HepG2 (cell line): ENCODE results near the gene TANGO2. TPM values are rescaled to one million over a fixed set of nuclear protein-coding genes. Genes with fewer than 3 reads are reported as not detected.

Experiments
- ATAC-seq: fragments of 200-7000 bp; cut with Tn5 transposase; 3 replicates; pipeline ENCODE4 v1.9.1; 2020; ENCODE audit warnings: mild to moderate bottlenecking, moderate library complexity
- BruUV-seq: library from RNA; stranded (reverse); fragments of 400-500 nt; replicated peaks from 2 replicates; lab custom pipeline; 2021; lab: Mats Ljungman, UMichigan
- CTCF ChIA-PET: fragments of 300-600 bp; formaldehyde crosslinking; extraction: SDS; loops from one replicate; lab custom pipeline; 2021; ENCODE audit warnings: low total read pairs, inconsistent platforms, low intra/inter-chr PET ratio; lab: Yijun Ruan, JAX
- POLR2A ChIA-PET: fragments of 350-600 bp; sonication (Branson Sonifier 250); formaldehyde crosslinking; loops from one replicate; lab custom pipeline; 2020; ENCODE audit warnings: antibody characterized with exemption, inconsistent platforms; lab: Yijun Ruan, JAX
- DNase-seq: peaks from one replicate; pipeline ENCODE4 v3.0.0-alpha.2; 2015; ENCODE audit warnings: low spot score
- FAIRE-seq: peaks from 3 replicates; lab custom pipeline; 2011; peaks lifted over from hg19 to GRCh38; lab: Jason Lieb, UNC
- H2AFZ ChIP-seq: one replicate; pipeline ENCODE4 v1.6.1; 2011; ENCODE audit warnings: low read length, inconsistent platforms
- H3K27ac ChIP-seq: fragments of 300-600 bp; 3 replicates; pipeline ENCODE4 v1.8.0; 2011; ENCODE audit warnings: mixed run types, mild to moderate bottlenecking, mixed read lengths, low read length, inconsistent platforms; ENCODE audit not compliant: insufficient read depth; ENCODE audit errors: extremely low read length
- H3K27me3 ChIP-seq, 2 experiments: fragments of 200-600 bp in 1 of 2; 2 replicates in 1 of 2; 3 replicates in 1 of 2; pipeline versions ENCODE4 v1.6.0 to v1.8.0; 2011; ENCODE audit warnings: low read length in 2 of 2, mild to moderate bottlenecking in 2 of 2, moderate library complexity in 2 of 2, inconsistent platforms in 1 of 2; ENCODE audit not compliant: insufficient read depth in 2 of 2, control insufficient read depth in 1 of 2
- H3K36me3 ChIP-seq, 2 experiments: fragments of 200-600 bp in 1 of 2; replicated peaks in 1 of 2; 2 replicates in 1 of 2; 3 replicates in 1 of 2; pipeline versions ENCODE4 v1.5.1 to v1.8.0; 2011; ENCODE audit warnings: low read length in 2 of 2, inconsistent platforms in 1 of 2; ENCODE audit not compliant: insufficient read depth in 2 of 2, control insufficient read depth in 1 of 2
- H3K4me1 ChIP-seq: 2 replicates; pipeline ENCODE4 v1.5.1; 2012; ENCODE audit warnings: low read length, inconsistent platforms; ENCODE audit not compliant: insufficient read depth
- H3K4me2 ChIP-seq: 2 replicates; pipeline ENCODE4 v1.6.0; 2011; ENCODE audit warnings: low read depth, low read length, inconsistent platforms
- H3K4me3 ChIP-seq, 3 experiments: fragments of 200-600 bp in 1 of 3; sonication (generic), shearing (Covaris generic) in 1 of 3; replicated peaks in 1 of 3; 2 replicates each; pipeline ENCODE4 v1.5.1; 2011 to 2016; ENCODE audit warnings: low read length in 3 of 3, inconsistent platforms in 2 of 3, low read depth in 2 of 3, mild to moderate bottlenecking in 2 of 3, control low read depth in 1 of 3, mixed read lengths in 1 of 3; ENCODE audit not compliant: insufficient read depth in 1 of 3
- H3K79me2 ChIP-seq: one replicate; pipeline ENCODE4 v1.6.1; 2011; ENCODE audit warnings: low read length, inconsistent platforms; ENCODE audit not compliant: insufficient read depth
- H3K9ac ChIP-seq: 2 replicates; pipeline ENCODE4 v1.6.0; 2011; ENCODE audit warnings: mild to moderate bottlenecking, low read depth, low read length, inconsistent platforms; ENCODE audit not compliant: insufficient read depth
- H3K9me3 ChIP-seq: 2 replicates; pipeline ENCODE4 v1.5.1; 2012; ENCODE audit warnings: mild to moderate bottlenecking, low read length
- H4K20me1 ChIP-seq: 2 replicates; pipeline ENCODE4 v1.6.0; 2011; ENCODE audit warnings: inconsistent platforms, mild to moderate bottlenecking, low read length, moderate library complexity; ENCODE audit not compliant: insufficient read depth
- CHD2 ChIP-seq: IDR thresholded peaks from 2 replicates; pipeline ENCODE4 v1.6.1; 2011; ENCODE audit warnings: low read depth, low read length, improper control_type of control experiment
- CTCF ChIP-seq: sonication (generic); formaldehyde crosslinking; IDR thresholded peaks from 2 replicates; pipeline ENCODE4 v1.5.0; 2020; ENCODE audit warnings: mild to moderate bottlenecking, missing genetic modification reagents, moderate library complexity
- HNF4A ChIP-seq: sonication (generic); formaldehyde crosslinking; IDR thresholded peaks from 2 replicates; pipeline ENCODE4 v1.4.0; 2020; ENCODE audit warnings: missing genetic modification reagents
- MLX ChIP-seq: IDR thresholded peaks from 2 replicates; pipeline ENCODE4 v1.6.1; 2016
- NFKB2 ChIP-seq: sonication (generic); formaldehyde crosslinking; IDR thresholded peaks from 2 replicates; pipeline ENCODE4 v1.4.0; 2020; ENCODE audit warnings: missing genetic modification reagents, borderline replicate concordance
- ZBTB38 ChIP-seq: sonication (generic); formaldehyde crosslinking; IDR thresholded peaks from 2 replicates; pipeline ENCODE4 v1.5.1; 2020; ENCODE audit warnings: mild to moderate bottlenecking, missing genetic modification reagents
- ZNF232 ChIP-seq: sonication (generic); formaldehyde crosslinking; IDR thresholded peaks from 2 replicates; pipeline ENCODE4 v1.4.0; 2020; ENCODE audit warnings: missing genetic modification reagents, borderline replicate concordance
- WGBS: methylation state at CpG from one replicate; pipeline ENCODE4 v1.1.6; 2017; ENCODE audit warnings: low lambda C conversion rate; 5-methylcytosine and 5-hydroxymethylcytosine counted together
- in situ Hi-C: cut with HindIII; loops from 2 replicates; pipeline ENCODE4 v1.10.0; 2017; ENCODE audit warnings: low pct_unique_long_range_greater_than_20kb; ENCODE audit not compliant: extremely low pct_ligation_motif_present
- intact Hi-C: fragments of 100-400 bp; cut with micrococcal nuclease; formaldehyde crosslinking; loops from one replicate; pipeline ENCODE4 v1.10.0; 2022; ENCODE audit not compliant: unreplicated experiment
- polyA plus RNA-seq, 8 experiments: library from polyadenylated mRNA; depleted of rRNA in 3 of 8; stranded (reverse) in 7 of 8; unstranded in 1 of 8; fragments of >200 nt; fragmentation: Illumina TruSeq in 4 of 8; extraction: Trizol in 4 of 8; gene quantifications; 2 replicates each; pipeline versions ENCODE4 v1.2.1 to v1.2.3, GENCODE V29; 2011 to 2016; ENCODE audit warnings: low read depth in 4 of 8, missing spikeins in 1 of 8, mixed read lengths in 1 of 8; ENCODE audit not compliant: insufficient read depth in 1 of 8
- total RNA-seq, 5 experiments: library from RNA; depleted of rRNA; stranded (reverse); fragments of >200 nt; fragmentation: Illumina TruSeq; extraction: Trizol; gene quantifications; 2 replicates each; pipeline ENCODE4 v1.2.3, GENCODE V29; 2016; ENCODE audit warnings: low read depth in 1 of 5
- TF ChIP-seq, protein P1 (sequence below): sonication (generic); formaldehyde crosslinking; IDR thresholded peaks from 2 replicates; pipeline ENCODE4 v1.4.0; 2020; ENCODE audit warnings: missing genetic modification reagents

TANGO2 gene
- total and polyA plus RNA-seq, 2 of the 13 experiments (the other 11 are each of a cell fraction or from before 2014, with no cell fraction given): 12.9 to 14.8 TPM

DNA sequence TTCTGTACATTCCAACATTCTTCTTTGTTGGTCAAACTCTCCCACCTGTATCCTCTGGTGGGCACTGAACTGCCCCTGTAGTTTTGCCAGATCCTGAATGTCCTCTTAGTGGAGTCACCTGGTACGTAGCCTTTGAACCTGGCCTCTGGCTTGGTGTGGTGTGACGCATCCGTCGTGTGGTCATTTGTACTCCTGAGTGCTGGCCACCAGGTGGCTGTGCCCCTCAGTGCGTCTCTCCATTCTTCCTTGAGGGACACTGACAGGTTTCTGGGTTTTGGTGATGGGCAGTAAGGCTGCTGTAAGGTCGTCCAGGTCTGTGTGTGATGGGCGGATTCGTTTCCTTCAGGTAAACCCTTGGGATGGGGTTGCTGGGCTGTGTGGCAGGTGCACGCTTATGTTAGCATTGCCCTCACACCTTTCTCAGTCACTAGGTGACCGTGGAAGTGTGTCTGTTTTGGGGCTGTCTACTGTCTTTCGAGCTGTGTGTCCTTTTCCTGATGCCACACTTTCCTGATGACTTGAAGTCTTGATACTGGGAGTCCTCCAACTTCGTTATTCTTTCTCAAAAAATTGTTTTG lies 81.4 kb downstream of the TANGO2 start:
- Histone ChIP-seq H4K20me1 (no peaks in the 10 kb centered on the region), H3K4me1 (peaks cover 8% of the 10 kb centered on the region; the same call in 1 of the 2 replicates), H3K4me2 (no peak overlapping the region), H3K36me3 (peaks cover 45 to 88% of the 10 kb centered on the region in 2 experiments), H3K4me3 (no peak overlapping the region), H2AFZ (no peak overlapping the region), H3K9me3 (no peaks in the 10 kb centered on the region), H3K27ac (no peak overlapping the region), H3K79me2 (peaks cover 17% of the 10 kb centered on the region), H3K9ac (no peak overlapping the region), H3K27me3 (no peaks in the 10 kb centered on the region)
- in situ Hi-C loops (no loop called here), intact Hi-C loops (no loop called here)
- FAIRE-seq: no peak
- 0 out of 2 replicates have a peak, but pooled peaks have one; percentile 6 for TF ChIP-seq CTCF (CRISPR knock-in tag)
- no peak for TF ChIP-seq ZNF232 (CRISPR knock-in tag)
- TF ChIP-seq, protein P1, sequence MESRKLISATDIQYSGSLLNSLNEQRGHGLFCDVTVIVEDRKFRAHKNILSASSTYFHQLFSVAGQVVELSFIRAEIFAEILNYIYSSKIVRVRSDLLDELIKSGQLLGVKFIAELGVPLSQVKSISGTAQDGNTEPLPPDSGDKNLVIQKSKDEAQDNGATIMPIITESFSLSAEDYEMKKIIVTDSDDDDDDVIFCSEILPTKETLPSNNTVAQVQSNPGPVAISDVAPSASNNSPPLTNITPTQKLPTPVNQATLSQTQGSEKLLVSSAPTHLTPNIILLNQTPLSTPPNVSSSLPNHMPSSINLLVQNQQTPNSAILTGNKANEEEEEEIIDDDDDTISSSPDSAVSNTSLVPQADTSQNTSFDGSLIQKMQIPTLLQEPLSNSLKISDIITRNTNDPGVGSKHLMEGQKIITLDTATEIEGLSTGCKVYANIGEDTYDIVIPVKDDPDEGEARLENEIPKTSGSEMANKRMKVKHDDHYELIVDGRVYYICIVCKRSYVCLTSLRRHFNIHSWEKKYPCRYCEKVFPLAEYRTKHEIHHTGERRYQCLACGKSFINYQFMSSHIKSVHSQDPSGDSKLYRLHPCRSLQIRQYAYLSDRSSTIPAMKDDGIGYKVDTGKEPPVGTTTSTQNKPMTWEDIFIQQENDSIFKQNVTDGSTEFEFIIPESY: 0 out of 2 replicates have a peak, but pooled peaks have one; percentile 26
- TF ChIP-seq CHD2: no peak
- TF ChIP-seq NFKB2 (CRISPR knock-in tag): no peak
- peak; percentile 15; the same call in 1 of the 2 replicates for TF ChIP-seq HNF4A (CRISPR knock-in tag)
- TF ChIP-seq MLX: no peak
- peak; percentile 66; the same call in 1 of the 2 replicates for TF ChIP-seq ZBTB38
- ATAC-seq: peak; percentile 83
- WGBS: 86% methylated on average over 8 of the region's 12 CpGs
- ChIA-PET CTCF (no interaction called here), POLR2A (no interaction called here)
- DNase-seq: no peak
- BruUV-seq: no TSS peak
